HG02763 (cell line): ENCODE results near the gene EXOC7.
"Not testable (repeated sequence)": the region's sequence is repeated elsewhere in the genome, so short reads cannot be mapped to it uniquely, and the experiment has no call there.

Source experiments
- ATAC-seq: cut with Tn5 transposase; IDR thresholded peaks from one replicate; pipeline ENCODE4 v1.9.1; 2021; ENCODE audit warnings: mild to moderate bottlenecking, moderate library complexity; ENCODE audit not compliant: unreplicated experiment

Gene EXOC7

DNA sequence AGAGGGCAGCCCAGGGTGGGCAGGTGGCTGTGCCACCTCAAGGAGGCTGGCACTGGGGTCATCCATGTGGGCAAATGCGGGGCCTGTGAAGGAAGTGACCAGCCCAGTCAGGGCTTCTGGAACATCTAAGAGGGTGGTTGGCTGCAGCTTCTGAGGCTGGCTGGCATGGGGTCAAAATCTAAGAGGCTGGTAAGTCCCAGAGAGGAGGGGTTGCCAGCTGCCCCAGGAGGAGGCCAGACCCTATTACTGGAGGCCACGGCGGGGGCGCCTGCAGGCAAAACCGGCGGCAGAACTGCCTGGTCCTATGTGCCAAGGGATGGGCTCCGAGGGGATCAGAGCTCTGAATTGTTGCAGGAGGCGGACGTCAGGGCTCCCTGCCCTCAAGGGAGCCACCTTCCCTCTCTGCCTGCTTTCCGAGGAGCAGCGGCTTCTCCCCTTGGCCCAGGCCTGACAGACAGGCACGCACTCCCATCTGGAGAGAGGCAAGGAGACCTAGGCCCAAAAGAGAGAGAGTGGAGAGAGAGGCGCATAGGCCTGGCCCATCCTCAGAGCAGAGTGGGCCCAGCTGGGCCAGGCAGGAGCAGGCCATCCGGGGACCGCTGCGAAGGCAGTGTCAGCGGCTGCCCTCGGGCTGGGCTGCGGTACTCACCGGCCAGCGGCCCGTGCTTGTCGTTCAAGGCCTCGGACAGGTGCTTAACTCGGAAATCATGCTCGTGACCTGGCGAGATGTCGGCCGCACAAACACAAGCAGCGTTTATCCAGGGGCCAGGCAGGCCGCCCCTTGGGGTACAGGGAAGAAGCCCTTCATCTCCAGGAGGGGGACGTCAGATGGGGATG lies 13.7 kb downstream of the EXOC7 start:
- no peak for ATAC-seq

DNA sequence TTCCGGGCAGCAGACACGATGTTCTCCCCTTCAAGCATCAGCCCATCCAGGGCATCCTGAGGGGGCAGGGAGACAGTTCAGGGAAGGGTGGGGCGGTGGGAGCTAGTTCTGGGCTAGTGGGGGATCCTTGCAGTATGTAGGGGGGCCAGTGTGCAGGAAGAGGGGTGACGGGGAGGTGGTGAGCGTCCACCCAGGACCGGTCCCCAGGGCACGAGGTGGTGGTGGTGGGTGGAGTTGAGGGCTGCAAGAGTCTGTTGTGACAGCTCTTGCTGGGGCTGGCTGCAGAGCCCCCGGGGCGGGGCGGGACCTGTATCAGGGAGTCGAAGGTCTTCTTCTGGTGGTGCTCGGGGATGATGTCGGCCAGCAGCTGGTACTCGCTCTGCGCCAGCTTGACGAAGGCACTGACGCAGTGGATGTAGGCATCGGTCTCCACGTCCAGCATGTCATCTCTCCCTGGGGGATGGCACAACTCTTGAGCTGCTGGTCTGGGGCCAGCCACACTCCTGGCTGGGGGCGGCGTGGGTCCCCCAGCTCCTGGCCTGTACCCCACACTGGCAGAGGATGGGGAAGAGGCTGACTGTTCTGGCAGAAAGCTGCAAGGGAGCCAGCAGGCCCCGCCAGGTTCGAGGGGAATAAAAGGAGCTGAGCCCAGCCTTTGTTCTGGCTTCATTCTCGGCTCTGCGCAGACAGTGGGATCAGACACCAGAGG lies 14.6 kb downstream of the EXOC7 start:
- no peak for ATAC-seq

DNA sequence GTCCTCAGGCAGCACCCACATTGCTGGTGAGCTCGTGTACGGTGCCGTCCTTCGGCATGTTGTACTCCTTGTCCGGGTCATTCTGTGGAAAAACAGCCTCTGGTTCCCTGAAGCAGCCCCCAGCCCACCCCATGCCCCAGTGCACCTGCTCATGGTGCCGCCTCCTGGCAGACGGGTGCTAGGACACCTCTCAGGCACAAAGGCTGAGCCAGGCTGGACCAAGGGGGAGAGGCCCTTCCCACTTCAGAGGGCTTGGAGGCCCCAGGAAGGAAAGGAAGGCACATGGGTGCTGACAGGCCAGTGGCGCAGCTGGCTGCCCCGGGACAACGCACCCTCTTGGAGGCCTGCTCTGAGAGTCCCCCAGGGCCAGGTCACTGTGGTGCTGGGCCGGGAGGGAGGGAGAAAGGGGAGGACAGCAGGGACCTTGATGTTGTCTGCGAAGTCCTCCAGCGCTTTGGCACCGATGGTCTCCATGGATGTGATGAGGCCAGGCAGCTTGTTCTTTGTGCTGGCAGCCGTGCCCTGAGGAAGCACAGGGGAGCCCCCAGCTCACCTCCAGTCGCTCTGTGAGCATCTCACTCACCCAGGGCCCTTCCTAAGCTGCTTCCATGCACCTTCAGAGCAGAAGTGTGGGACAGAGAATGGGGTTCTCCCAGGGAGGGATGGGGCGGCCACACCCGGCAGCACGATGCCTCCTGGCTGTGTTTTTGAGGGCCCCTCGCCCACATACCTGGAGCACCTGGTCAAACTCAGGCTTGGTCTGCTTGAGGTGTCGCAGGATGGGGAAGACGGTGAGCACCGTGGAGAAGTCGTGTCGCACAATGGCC lies 15.3 kb downstream of the EXOC7 start:
- no peak for ATAC-seq

DNA sequence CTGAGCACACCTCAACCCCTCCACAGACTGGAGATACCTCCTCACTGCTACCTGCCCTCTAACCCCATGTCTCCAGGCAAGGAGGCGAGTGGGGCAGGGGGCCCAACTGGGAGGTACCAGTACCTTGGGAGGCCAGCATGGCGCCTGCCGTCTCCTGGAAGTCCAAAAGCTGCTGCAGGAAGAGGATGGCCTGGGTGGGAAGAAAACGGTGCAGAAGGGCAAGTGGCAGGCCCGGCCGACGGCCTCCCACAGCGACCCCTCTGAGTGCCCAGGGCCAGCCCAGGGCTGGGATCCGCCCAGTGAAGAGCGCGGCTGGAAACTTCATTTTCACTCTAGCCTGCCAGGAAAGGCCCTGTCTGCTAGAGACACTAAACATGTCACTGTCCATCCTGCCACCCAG lies 16.1 kb downstream of the EXOC7 start:
- ATAC-seq: no peak

DNA sequence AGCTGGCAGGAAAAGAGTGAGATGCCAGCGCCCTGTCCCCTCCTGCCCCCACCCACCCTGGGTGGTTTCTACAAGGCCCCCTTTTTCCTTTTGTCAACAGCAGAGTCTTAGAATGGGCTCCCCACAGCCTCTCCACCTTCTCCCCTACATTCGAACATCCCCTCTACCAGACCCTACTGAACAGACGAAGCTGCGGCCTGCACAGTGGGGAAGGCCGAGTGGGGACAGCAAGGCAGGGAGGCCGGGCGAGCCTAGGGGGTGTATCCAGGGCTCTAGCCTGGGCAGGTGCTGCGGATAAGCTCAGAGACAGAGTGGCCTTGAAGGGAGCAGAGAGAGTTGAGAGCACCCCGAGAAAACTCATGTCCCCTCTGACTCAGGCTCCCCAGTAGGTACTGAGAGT lies 17.2 kb downstream of the EXOC7 start:
- ATAC-seq: no peak

DNA sequence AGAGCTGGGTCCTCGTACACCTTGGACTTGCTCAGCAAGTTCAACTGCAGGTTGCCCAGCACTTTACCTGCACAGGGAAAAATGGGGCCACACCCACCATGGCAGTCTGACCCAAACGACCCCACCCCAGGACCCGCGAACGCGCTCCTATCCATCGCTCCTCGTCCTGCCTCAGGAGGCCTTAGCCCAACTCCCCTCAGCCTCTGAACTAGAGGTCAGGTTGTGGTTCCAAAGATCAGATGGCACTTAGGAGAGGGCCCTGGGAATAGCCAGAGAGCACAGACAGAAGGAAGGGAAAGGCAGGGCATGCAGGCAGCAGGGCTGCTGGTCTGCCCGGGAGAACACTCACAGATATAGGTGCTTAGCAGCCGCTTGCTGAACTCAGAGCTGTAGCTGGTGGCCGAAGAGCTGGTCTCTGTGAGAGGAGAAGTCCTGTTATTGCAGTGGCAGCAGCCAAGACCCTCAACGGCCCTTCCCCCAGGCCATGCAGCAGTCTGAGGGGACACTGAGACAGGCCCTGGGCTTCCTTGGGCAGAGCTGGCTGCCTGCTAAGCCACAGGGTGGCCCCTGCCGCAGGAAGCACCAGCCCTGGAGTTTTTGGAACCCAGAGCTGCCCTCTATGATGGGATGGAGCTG lies 17.7 kb downstream of the EXOC7 start:
- no peak for ATAC-seq

DNA sequence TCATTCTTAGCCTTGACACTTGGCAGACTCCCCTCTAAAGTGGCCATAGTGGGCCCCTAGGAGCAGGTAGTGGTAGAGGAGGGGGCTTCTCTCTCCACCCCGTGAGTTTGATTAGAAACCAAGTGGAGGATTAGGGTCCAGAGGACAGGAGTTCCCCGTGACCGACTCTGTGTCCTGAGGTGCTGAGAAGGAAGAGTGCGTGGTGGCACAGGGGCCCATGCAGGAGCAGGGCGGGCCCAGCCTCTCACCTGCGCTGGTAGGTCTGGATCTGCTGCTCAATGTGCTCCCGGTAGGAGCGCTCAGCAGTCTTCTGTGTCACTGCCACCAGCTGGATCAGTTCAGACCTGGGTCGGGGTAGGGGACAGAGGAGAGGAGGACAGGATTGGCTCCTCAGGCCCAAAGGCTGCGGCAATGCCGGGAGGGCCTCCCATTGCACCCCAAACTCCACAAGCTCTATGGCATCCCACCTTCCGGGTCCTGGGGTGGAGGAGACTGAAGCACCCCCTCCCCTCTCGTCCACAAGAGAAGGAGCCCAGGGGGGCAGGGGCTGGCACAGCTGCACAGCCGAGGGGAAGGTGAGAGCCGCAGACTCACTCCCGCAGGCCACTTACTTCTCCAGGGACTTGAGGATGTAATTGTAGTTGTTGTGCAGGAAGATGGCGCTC lies 18.4 kb downstream of the EXOC7 start:
- ATAC-seq: no peak

DNA sequence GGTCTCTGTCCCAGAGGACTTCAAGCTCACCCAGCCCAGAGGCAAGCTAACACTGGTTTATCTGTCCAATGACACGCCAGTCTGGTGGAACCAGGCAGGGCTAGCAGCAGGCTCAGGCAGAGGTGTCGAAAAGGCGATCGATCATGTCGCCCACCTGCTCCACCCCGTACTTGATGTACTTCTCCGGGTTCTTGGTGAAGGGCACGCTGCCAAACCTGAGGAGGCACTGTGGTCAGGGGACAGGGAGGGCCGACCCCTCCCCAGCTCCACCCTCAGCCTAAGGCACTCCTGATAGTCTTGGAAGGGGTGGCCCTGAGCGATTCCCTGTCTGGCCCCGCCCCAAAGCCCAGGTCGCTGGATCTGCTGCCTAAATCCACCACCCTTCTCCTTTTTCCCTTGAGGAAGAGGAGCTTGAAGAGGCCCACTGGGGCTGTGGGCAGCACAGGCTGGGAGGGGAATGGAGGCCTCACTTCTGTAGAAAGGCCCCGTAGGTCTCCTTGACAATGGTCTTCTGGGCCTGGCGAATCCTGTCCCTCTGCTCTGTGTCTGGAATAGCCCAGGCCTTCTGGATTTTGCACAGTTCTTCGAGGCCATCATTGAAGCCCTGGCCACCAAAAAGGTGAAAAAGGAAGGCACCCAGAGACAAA lies 19.9 kb downstream of the EXOC7 start:
- ATAC-seq: no peak

DNA sequence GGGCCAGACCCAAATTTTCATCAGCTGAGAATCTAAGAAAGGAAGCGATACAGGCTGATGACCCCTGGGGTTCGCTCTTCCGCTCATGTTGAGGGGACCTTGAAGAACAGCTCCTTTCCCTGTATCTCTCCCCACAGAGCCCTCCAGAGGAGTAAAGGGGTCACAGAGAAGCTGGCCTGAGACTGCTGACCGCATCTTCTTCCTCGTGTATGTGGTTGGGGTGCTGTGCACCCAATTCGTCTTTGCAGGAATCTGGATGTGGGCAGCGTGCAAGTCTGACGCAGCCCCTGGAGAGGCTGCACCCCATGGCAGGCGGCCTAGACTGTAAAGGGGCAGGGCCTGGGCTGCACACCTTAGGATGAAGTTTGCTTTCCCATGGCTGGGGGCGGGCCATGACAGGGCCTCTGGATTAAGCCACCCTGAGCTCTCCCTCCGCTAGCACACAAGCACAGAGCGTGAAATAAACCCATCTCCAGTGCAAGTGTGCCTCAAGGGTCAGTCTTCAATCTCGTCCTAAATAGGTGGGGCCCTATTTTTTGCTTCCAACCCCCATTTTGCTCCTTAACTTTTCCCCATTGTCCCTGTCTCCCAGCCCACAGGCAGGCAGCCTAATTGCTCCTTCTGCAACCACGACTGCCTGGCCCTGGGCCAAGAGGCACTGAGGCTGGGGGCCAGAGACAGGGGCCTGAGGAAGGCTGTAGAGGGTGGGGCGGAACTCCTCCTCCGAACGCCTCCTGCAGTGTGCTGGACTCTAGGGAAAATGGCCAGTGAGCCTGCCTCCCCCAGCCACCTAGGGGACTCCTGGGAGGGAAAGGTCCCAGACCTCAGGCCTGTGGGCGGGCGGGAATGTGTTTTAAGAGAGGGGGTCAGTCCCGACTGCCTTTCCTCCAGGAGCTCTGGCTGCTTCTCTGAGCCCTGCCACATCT lies 21.0 kb downstream of the EXOC7 start:
- no peak for ATAC-seq

DNA sequence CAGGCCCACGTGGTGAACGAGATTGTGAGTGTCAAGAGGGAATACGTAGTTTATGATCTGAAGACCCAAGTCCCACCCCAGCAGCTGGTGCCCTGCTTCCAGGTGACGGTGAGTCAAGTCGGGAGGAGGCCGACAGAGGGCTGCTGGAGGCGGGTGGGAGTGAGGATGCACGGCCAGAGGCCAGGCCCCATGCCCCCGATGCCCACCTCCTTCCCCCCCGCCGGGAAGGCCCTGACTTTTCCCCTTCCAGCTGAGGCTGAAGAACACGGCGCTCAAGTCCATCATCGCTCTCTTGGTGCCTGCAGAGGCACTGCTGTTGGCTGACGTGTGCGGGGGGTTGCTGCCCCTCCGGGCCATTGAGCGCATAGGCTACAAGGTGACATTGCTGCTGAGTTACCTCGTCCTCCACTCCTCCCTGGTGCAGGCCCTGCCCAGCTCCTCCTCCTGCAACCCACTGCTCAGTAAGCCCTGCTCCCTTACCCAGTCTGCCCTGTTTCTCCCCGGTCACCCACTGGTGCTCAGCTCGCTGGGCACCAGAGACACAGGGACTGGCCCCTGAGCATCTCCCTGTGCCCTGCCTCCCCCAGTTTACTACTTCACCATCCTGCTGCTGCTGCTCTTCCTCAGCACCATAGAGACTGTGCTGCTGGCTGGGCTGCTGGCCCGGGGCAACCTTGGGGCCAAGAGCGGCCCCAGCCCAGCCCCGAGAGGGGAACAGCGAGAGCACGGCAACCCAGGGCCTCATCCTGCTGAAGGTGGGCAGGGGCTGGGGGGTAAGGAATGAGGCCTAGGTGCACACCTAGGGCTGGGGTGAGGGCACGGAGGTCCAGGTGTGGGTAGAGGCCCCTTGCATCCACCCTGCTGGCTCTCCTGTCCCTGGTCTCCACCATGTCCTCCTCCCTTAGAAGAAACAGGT lies 22.0 kb downstream of the EXOC7 start:
- no peak for ATAC-seq

DNA sequence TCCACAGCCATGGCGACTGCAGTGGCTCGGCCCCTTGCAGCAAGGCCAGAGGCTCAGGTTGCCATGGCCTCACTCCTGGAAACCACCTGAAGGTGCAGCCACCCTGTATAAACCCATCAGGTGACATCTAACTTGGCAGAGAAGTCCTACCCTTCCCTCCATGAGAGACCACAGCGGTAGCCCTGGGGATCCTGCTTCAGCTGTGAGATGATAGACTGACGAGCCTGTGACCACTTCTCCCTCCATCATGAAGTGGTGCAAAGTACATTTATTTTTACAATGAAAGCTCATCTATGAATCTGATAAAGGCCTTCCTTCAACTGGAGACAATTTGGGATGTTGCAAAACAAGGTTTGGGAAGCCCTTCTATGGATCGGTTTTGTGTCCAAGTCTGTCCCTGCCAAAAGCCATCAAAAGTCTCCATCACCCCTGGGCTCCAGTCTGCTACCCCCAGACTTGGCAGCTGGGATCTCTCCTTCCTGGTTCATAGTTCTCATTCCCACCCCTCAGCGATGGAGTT lies 22.8 kb downstream of the EXOC7 start:
- no peak for ATAC-seq

DNA sequence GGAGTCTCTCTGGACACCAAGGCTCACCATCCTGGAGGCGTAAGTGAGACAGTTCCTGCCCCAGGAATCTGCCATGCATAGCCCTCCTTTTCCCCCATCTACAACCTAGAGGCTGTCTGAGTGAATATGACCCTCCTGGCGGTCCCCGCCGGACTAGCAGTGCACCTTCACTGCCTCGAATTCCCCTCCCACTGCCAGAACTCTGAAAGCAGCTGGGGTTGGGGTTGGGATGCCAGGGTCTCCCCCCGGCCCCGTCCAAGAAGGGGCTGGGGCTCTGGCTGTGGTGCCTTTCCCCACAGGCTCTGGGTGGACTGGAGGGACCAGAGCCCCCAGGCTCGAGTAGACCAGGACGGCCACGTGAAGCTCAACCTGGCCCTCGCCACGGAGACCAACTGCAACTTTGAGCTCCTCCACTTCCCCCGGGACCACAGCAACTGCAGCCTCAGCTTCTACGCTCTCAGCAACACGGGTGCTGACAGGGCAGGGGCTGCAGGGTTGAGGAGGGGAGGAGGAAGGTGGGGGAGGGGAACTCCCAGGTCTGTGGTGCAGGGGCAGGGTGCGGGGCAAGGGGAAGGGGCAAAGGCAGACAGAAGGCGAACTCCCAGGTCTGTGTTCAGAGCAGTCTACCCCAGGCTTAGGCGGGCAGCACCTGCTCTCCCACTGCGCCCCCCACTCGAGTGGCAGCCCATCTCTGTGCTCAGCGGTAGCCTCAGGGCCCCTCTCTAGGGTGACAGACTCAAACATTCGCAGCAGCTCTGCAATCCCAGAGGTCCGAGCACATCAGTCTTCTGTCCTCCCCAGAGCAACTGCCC lies 23.4 kb downstream of the EXOC7 start:
- no peak for ATAC-seq

DNA sequence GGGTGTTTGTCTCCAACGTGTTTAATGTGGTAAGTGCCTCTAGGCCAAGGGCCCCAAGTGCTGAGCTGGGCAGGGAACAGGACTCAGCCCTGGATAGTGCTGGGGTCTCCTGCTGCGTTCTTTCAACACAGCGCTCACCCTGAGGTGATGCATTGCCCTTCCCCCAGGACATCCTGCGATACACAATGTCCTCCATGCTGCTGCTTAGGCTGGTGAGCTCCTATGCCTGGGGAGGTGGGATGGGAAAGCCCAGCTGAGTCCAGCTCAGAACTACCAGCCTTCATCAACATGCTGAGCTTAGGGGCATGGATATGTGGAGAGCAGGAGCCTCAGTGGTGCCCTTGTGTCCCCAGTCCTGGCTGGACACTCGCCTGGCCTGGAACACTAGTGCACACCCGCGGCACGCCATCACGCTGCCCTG lies 24.0 kb downstream of the EXOC7 start:
- ATAC-seq: no peak

DNA sequence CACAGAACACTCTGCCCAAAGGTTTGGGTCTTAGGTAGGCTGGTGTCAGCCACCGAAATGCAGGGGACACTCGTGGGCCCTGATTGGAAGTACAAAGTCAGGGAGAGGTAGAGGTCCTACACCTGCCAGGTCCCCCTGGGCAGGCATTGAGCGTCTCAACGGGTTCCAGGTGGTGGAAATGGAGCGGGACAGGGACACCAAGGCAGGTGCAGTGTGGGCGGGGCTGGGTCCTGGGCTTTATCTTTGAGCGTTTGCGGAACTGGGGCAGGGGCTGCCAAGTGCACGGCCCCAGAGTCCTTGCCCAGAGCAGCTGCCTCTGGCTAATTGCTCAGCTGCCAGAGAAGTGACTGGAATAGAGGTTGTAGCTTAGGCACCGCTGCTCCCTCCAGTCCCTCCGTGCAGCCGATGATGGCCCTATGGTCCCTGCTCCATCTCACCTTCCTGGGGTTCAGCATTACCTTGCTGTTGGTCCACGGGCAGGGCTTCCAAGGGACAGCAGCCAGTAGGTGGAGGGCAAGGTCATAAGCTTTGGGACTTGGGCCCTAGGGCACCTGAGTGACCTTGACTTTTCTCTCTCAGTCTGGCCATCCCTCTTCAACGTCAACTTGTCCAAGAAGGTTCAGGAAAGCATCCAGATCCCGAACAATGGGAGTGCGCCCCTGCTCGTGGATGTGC lies 24.6 kb downstream of the EXOC7 start, which contains the start of gene ZACN:
ZACN (plus strand) TSS at position 323 of the 675 bp plus-strand sequence; CDS start at position 406, 83 bp downstream.
- no peak for ATAC-seq

DNA sequence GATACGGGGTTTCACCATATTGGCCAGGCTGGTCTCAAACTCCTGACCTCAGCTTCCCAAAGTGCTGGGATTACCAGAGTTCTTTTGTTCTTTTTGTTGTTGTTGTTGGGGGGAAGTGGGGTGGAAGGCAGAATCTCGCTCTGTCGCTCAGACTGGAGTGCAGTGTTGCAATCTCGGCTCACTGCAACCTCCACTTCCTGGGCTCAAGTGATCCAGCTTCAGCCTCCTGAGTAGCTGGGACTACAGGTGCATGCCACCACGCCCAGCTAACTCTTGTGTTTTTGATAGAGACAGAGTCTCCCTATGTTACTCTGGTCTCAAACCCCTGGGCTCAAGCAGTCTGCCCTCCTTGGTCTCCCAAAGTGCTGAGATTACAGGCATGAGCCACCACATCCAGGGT lies 25.2 kb downstream of the EXOC7 start:
- not testable (repeated sequence) for ATAC-seq

DNA sequence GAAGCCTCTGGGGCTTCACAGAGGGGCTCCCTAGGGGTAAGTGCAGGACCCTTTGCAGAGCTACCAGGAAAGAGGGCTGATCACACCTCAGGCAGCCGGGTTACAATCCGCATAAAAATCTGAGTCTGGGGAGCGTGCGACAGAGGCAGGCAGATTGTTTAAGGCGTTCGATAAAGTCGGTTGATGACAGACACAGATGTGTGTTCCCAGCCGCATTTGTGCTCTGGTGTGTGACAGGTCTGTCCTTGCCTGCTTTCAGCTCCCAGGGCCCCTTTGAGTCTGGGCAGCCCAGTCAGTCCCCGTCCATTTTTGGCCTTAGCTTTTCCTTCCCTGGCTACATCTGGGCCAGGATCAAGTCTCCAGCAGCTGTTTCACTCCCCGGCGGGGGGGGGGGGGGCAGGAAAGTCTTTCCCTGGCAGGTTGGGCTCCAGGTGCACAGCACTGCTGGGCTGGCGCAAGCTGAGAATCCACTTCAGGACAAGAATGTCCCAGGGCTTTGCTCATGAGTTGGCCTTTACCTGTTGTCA lies 25.9 kb downstream of the EXOC7 start:
- ATAC-seq: no peak
